Osteocyte (in vitro differentiated cells): ENCODE results near the gene VGLL3. TPM values are rescaled to one million over a fixed set of nuclear protein-coding genes. Genes with fewer than 3 reads are reported as not detected.
A peak's percentile ranks its signal among the peaks of the same experiment; 100 is the strongest.

ENCODE experiments used
- DNase-seq: peaks from one replicate; pipeline ENCODE4 v3.0.0; 2021; ENCODE audit warnings: mixed read lengths; ENCODE audit not compliant: unreplicated experiment; ENCODE audit errors: extremely low spot score
- H3K27ac Mint-ChIP-seq: one replicate; pipeline ENCODE4 v1.8.0; 2021; ENCODE audit warnings: mild to moderate bottlenecking, mixed read lengths; ENCODE audit not compliant: unreplicated experiment
- H3K27me3 Mint-ChIP-seq: one replicate; pipeline ENCODE4 v1.8.0; 2021; ENCODE audit warnings: mixed read lengths; ENCODE audit not compliant: unreplicated experiment
- H3K36me3 Mint-ChIP-seq: one replicate; pipeline ENCODE4 v1.8.0; 2021; ENCODE audit warnings: mixed read lengths; ENCODE audit not compliant: unreplicated experiment
- H3K4me1 Mint-ChIP-seq: one replicate; pipeline ENCODE4 v1.8.0; 2021; ENCODE audit warnings: mixed read lengths; ENCODE audit not compliant: unreplicated experiment
- H3K4me3 Mint-ChIP-seq: one replicate; pipeline ENCODE4 v1.8.0; 2021; ENCODE audit warnings: mild to moderate bottlenecking, moderate library complexity, mixed read lengths; ENCODE audit not compliant: unreplicated experiment
- H3K9me3 Mint-ChIP-seq: one replicate; pipeline ENCODE4 v1.8.0; 2021; ENCODE audit warnings: mixed read lengths; ENCODE audit not compliant: unreplicated experiment
- total RNA-seq: library from RNA; stranded (reverse); gene quantifications from 2 replicates; pipeline ENCODE4 v1.2.1, GENCODE V29; 2021
- TF ChIP-seq, protein P1 (sequence below): fragments of 200-600 bp; sonication (generic); IDR thresholded peaks from 2 replicates; pipeline ENCODE4 v1.5.0; 2021; ENCODE audit warnings: antibody characterized with exemption, mild to moderate bottlenecking, moderate library complexity

VGLL3 gene
- total RNA-seq, 1 donor from 2014 or later = 587 TPM

GRCh38 chr3:86989611-86990010 lies 1.3 kb downstream of the VGLL3 start:
- no peak for DNase-seq
- no peaks in the 10 kb centered on the region for H3K27me3 Mint-ChIP-seq
- peak overlapping the region; percentile 95 for H3K4me3 Mint-ChIP-seq
- H3K4me1 Mint-ChIP-seq = peaks cover 52% of the 10 kb centered on the region
- H3K9me3 Mint-ChIP-seq = no peaks in the 10 kb centered on the region
- H3K27ac Mint-ChIP-seq = peak overlapping the region; percentile 97
- TF ChIP-seq, protein P1, sequence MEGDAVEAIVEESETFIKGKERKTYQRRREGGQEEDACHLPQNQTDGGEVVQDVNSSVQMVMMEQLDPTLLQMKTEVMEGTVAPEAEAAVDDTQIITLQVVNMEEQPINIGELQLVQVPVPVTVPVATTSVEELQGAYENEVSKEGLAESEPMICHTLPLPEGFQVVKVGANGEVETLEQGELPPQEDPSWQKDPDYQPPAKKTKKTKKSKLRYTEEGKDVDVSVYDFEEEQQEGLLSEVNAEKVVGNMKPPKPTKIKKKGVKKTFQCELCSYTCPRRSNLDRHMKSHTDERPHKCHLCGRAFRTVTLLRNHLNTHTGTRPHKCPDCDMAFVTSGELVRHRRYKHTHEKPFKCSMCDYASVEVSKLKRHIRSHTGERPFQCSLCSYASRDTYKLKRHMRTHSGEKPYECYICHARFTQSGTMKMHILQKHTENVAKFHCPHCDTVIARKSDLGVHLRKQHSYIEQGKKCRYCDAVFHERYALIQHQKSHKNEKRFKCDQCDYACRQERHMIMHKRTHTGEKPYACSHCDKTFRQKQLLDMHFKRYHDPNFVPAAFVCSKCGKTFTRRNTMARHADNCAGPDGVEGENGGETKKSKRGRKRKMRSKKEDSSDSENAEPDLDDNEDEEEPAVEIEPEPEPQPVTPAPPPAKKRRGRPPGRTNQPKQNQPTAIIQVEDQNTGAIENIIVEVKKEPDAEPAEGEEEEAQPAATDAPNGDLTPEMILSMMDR = no peak
- peaks cover 47% of the 10 kb centered on the region for H3K36me3 Mint-ChIP-seq

DNA sequence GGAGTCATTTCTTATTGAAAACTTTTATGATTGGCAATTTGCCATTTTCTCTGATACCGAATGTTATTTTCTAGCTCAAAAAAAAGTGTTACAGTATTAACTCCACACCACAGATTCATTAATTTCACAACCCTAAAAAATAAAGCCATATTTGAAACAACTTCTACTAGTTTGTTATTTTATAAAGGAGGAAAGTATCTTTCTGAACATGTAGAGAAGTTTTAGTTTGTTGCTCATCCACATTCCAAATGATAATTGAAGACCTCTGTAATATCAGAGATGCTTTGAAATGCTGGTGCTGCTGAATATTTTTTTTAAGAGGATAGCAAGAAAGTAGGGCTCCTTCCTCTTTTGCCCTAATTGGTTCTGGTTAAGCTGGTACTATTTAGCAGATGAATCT lies 1.9 kb downstream of the VGLL3 start:
- Mint-ChIP-seq H3K27ac (peak overlapping the region; percentile 97), H3K9me3 (no peaks in the 10 kb centered on the region), H3K4me3 (peak overlapping the region; percentile 95), H3K27me3 (no peaks in the 10 kb centered on the region), H3K4me1 (peaks cover 50% of the 10 kb centered on the region), H3K36me3 (peaks cover 52% of the 10 kb centered on the region)
- TF ChIP-seq, protein P1 = no peak
- DNase-seq = no peak

- peak overlapping the region; percentile 95 for H3K4me3 Mint-ChIP-seq
- H3K9me3 Mint-ChIP-seq = no peaks in the 10 kb centered on the region
Observed at GRCh38 chr3:86988235-86988634, 2.7 kb downstream of the VGLL3 start.

DNA sequence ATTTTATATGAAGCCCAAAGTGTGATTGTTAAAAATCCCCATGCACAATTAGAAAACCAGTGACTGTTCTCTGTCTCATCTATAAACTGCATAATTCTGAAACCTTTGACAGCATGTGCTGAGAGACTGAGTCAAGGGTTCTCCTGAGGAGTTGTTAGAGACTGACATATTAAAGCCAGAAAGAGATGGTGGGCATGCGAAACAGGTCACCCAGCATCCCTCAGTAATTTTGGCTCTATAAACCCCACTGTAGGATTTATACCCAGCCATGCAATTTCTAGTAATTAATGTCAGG lies 3.6 kb downstream of the VGLL3 start:
- Mint-ChIP-seq H3K36me3 (peaks cover 60% of the 10 kb centered on the region), H3K4me1 (peaks cover 52% of the 10 kb centered on the region), H3K9me3 (no peaks in the 10 kb centered on the region), H3K4me3 (peak overlapping the region; percentile 95), H3K27me3 (no peaks in the 10 kb centered on the region), H3K27ac (peak overlapping the region; percentile 97)
- DNase-seq = no peak
- TF ChIP-seq, protein P1 = no peak

More at GRCh38 chr3:86988235-86988634, 2.7 kb downstream of the VGLL3 start:
- TF ChIP-seq, protein P1 = no peak
- peaks cover 50% of the 10 kb centered on the region for H3K4me1 Mint-ChIP-seq
- H3K27ac Mint-ChIP-seq = peak overlapping the region; percentile 97
- DNase-seq = no peak
- peaks cover 58% of the 10 kb centered on the region for H3K36me3 Mint-ChIP-seq
- H3K27me3 Mint-ChIP-seq = no peaks in the 10 kb centered on the region

GRCh38 chr3:86986671-86987420 lies 4.1 kb downstream of the VGLL3 start:
- no peaks in the 10 kb centered on the region for H3K9me3 Mint-ChIP-seq
- H3K4me3 Mint-ChIP-seq = peak overlapping the region; percentile 95
- H3K4me1 Mint-ChIP-seq = peaks cover 52% of the 10 kb centered on the region
- H3K36me3 Mint-ChIP-seq = peaks cover 63% of the 10 kb centered on the region
- H3K27me3 Mint-ChIP-seq = no peaks in the 10 kb centered on the region
- H3K27ac Mint-ChIP-seq = peak overlapping the region; percentile 97
- TF ChIP-seq, protein P1 = no peak
- DNase-seq = no peak
